Panc1 (cell line): ENCODE measurements around the gene RNF212. TPM values are rescaled to one million over a fixed set of nuclear protein-coding genes. Genes with fewer than 3 reads are reported as not detected.

Experiments used
- ATAC-seq: fragments of 200-7000 bp; cut with Tn5 transposase; 2 replicates; pipeline ENCODE4 v1.9.1; 2020; ENCODE audit warnings: mild to moderate bottlenecking, moderate library complexity
- BruUV-seq: library from RNA; stranded (reverse); fragments of 400-500 nt; replicated peaks from 2 replicates; lab custom pipeline; 2021; lab: Mats Ljungman, UMichigan
- CTCF ChIA-PET: fragments of 300-600 bp; sonication (Branson Sonifier 250); formaldehyde crosslinking; loops from one replicate; lab custom pipeline; 2022; ENCODE audit warnings: antibody characterized with exemption; lab: Charles Lee
- POLR2A ChIA-PET: fragments of 300-600 bp; sonication (Branson Sonifier 250); formaldehyde crosslinking; loops from one replicate; lab custom pipeline; 2022; ENCODE audit warnings: antibody characterized with exemption; lab: Charles Lee
- DNase-seq: peaks from one replicate; pipeline ENCODE4 v3.0.0-alpha.2; 2010; ENCODE audit warnings: low read depth, low spot score
- H3K27ac ChIP-seq: 2 replicates; pipeline ENCODE4 v1.5.1; 2011; ENCODE audit warnings: mild to moderate bottlenecking, low read length, inconsistent platforms
- H3K27me3 ChIP-seq: fragments of 200-500 bp; sonication (Bioruptor generic); 2 replicates; pipeline ENCODE4 v1.6.0; 2014; ENCODE audit warnings: low read length, inconsistent platforms; ENCODE audit not compliant: control insufficient read depth, insufficient read depth
- H3K36me3 ChIP-seq: fragments of 200-500 bp; sonication (Bioruptor generic); 2 replicates; pipeline ENCODE4 v1.5.1; 2014; ENCODE audit warnings: inconsistent platforms, mild to moderate bottlenecking, low read length, moderate library complexity; ENCODE audit not compliant: control insufficient read depth, insufficient read depth
- H3K4me1 ChIP-seq: 2 replicates; pipeline ENCODE4 v1.5.1; 2011; ENCODE audit warnings: inconsistent platforms, mild to moderate bottlenecking, low read length, moderate library complexity; ENCODE audit not compliant: control insufficient read depth, insufficient read depth
- H3K4me3 ChIP-seq, 2 experiments: 2 replicates each; pipeline ENCODE4 v1.5.1; 2011 to 2012; ENCODE audit warnings: low read depth in 2 of 2, low read length in 2 of 2, mild to moderate bottlenecking in 2 of 2, inconsistent platforms in 1 of 2, moderate library complexity in 1 of 2
- H3K9me3 ChIP-seq: fragments of 200-500 bp; sonication (Bioruptor generic); 2 replicates; pipeline ENCODE4 v1.5.1; 2014; ENCODE audit warnings: low read depth, mild to moderate bottlenecking, inconsistent platforms, low read length, moderate library complexity; ENCODE audit not compliant: control insufficient read depth, insufficient read depth
- CTCF ChIP-seq: fragments of 450-650 bp; IDR thresholded peaks from 2 replicates; pipeline ENCODE4 v1.5.1; 2017; ENCODE audit warnings: mild to moderate bottlenecking
- POLR2AphosphoS5 ChIP-seq: IDR thresholded peaks from 2 replicates; pipeline ENCODE4 v1.6.1; 2012; ENCODE audit warnings: mild to moderate bottlenecking, low read depth, low read length, moderate library complexity
- REST ChIP-seq, 2 experiments: IDR thresholded peaks; 2 replicates each; pipeline ENCODE4 v1.6.1; 2011 to 2012; ENCODE audit warnings: low read depth in 2 of 2, control low read depth in 1 of 2, low read length in 1 of 2, mild to moderate bottlenecking in 1 of 2, moderate library complexity in 1 of 2; ENCODE audit not compliant: insufficient read depth in 1 of 2
- TCF7L2 ChIP-seq: IDR thresholded peaks from 2 replicates; pipeline ENCODE4 v1.6.1; 2011; ENCODE audit warnings: mild to moderate bottlenecking, low read depth, low read length, inconsistent platforms
- in situ Hi-C: cut with HindIII; loops from 2 replicates; pipeline ENCODE4 v1.10.0; 2016; ENCODE audit warnings: low sequenced_read_pairs, low pct_unique_long_range_greater_than_20kb
- intact Hi-C: fragments of 100-400 bp; cut with micrococcal nuclease; formaldehyde crosslinking; loops from one replicate; pipeline ENCODE4 v1.10.0; 2022; ENCODE audit not compliant: unreplicated experiment
- total RNA-seq: library from RNA; stranded (reverse); gene quantifications from one replicate; pipeline ENCODE4 v1.2.1, GENCODE V29; 2021; ENCODE audit not compliant: unreplicated experiment

Gene RNF212
- total RNA-seq, 1 experiment from 2014 or later, result not detected

- TF ChIP-seq POLR2AphosphoS5 (no peak), REST (IDR thresholded peaks at IDR 0.05; ENCODE audit: insufficient read depth in 1 of 2, low read depth in 2 of 2, low read length in 1 of 2) (no peak), TCF7L2 (no peak), CTCF (no peak)
- ATAC-seq, result no peak; the same call in 1 of the 2 replicates
- ChIA-PET POLR2A (no interaction called here), CTCF (no interaction called here)
- Histone ChIP-seq H3K4me1 (no peaks in the 10 kb centered on the region), H3K27ac (no peak overlapping the region), H3K36me3 (no peaks in the 10 kb centered on the region), H3K4me3 (no peak overlapping the region), H3K9me3 (no peaks in the 10 kb centered on the region), H3K27me3 (no peaks in the 10 kb centered on the region)
- DNase-seq, result no peak
- in situ Hi-C loops (no loop called here), intact Hi-C loops (no loop called here)
- no TSS peak for BruUV-seq
Measured at GRCh38 chr4:1058997-1059665, 54.2 kb downstream of the RNF212 start.

GRCh38 chr4:1058198-1058996, 55.0 kb downstream of the RNF212 start:
- POLR2A ChIA-PET, result no interaction called here
- H3K9me3 ChIP-seq, result no peaks in the 10 kb centered on the region
- no TSS peak for BruUV-seq
- in situ Hi-C loops (no loop called here), intact Hi-C loops (no loop called here)
- no peak for DNase-seq
- no peak overlapping the region for H3K27ac ChIP-seq
- H3K4me1 ChIP-seq, result no peaks in the 10 kb centered on the region
- H3K36me3 ChIP-seq, result no peaks in the 10 kb centered on the region
- no peak overlapping the region for H3K4me3 ChIP-seq
- no peaks in the 10 kb centered on the region for H3K27me3 ChIP-seq
- CTCF ChIA-PET, result no interaction called here
- peak; percentile 42; the same call in 1 of the 2 replicates for ATAC-seq
- TF ChIP-seq TCF7L2 (no peak), REST (IDR thresholded peaks at IDR 0.05; ENCODE audit: insufficient read depth in 1 of 2, low read depth in 2 of 2, low read length in 1 of 2) (no peak)
